Upper lobe of left lung (tissue), 6 donors: ENCODE data around the gene MINDY2. TPM values are rescaled to one million over a fixed set of nuclear protein-coding genes. Genes with fewer than 3 reads are reported as not detected.
A peak's percentile ranks its signal among the peaks of the same experiment; 100 is the strongest.
"Not testable (repeated sequence)": the region's sequence is repeated elsewhere in the genome, so short reads cannot be mapped to it uniquely, and the experiment has no call there.

Experiments used
- ATAC-seq, 2 donors: fragments of 200-7000 bp; cut with Tn5 transposase; one replicate each; pipeline ENCODE4 v1.9.1; 2022; ENCODE audit warnings: mild to moderate bottlenecking in 2 of 2, moderate library complexity in 2 of 2; ENCODE audit not compliant: low FRiP score in 2 of 2
- DNase-seq, 2 donors: peaks; one replicate each; pipeline ENCODE4 v3.0.0-alpha.2; 2019 to 2020
- H3K27ac ChIP-seq, 4 donors: fragments of 200-600 bp; sonication (generic); one replicate each; pipeline ENCODE4 v1.5.1; 2016 to 2019
- H3K27me3 ChIP-seq, 4 donors: fragments of 200-600 bp; sonication (generic); one replicate each; pipeline ENCODE4 v1.5.1; 2017 to 2019
- H3K36me3 ChIP-seq, 4 donors: fragments of 200-600 bp; sonication (generic); one replicate each; pipeline ENCODE4 v1.5.1; 2016 to 2019
- H3K4me1 ChIP-seq, 4 donors: fragments of 200-600 bp; sonication (generic); one replicate each; pipeline ENCODE4 v1.5.1; 2018 to 2019
- H3K4me3 ChIP-seq, 4 donors: fragments of 200-600 bp; sonication (generic); one replicate each; pipeline ENCODE4 v1.5.1; 2017 to 2019; ENCODE audit warnings: mild to moderate bottlenecking in 2 of 4, moderate library complexity in 1 of 4
- H3K9me3 ChIP-seq, 4 donors: fragments of 200-600 bp; sonication (generic); one replicate each; pipeline ENCODE4 v1.5.1; 2018 to 2019
- EP300 ChIP-seq, 4 donors: sonication (generic); formaldehyde crosslinking; IDR thresholded peaks; one replicate each; pipeline ENCODE4 v1.5.1; 2017; ENCODE audit warnings: antibody characterized with exemption in 4 of 4, control low read depth in 2 of 4
- POLR2A ChIP-seq, 4 donors: fragments of 450-650 bp; IDR thresholded peaks; one replicate each; pipeline ENCODE4 v1.5.1; 2016 to 2017; ENCODE audit warnings: antibody characterized with exemption in 4 of 4, mild to moderate bottlenecking in 2 of 4
- POLR2AphosphoS5 ChIP-seq, 2 donors: sonication (generic); formaldehyde crosslinking; IDR thresholded peaks; one replicate each; pipeline ENCODE4 v1.5.1; 2017; ENCODE audit warnings: antibody characterized with exemption in 2 of 2
- WGBS, 2 donors: methylation state at CpG; one replicate each; pipeline ENCODE4 v1.1.5; 2017 to 2018; 5-methylcytosine and 5-hydroxymethylcytosine counted together
- total RNA-seq, 6 donors: library from RNA; depleted of rRNA in 4 of 6; stranded (reverse); fragments of >200 nt in 4 of 6; gene quantifications; one replicate each; pipeline versions ENCODE4 v1.1.0 to v1.2.1, GENCODE V29; 2016 to 2021
- TF ChIP-seq, protein P1 (sequence below), 6 experiments: fragments of 450-650 bp in 4 of 6; fragments of 200-600 bp in 2 of 6; sonication (generic) in 2 of 6; IDR thresholded peaks; one replicate each; pipeline ENCODE4 v1.5.1; 2016 to 2019; ENCODE audit warnings: antibody characterized with exemption in 6 of 6
- donor health status: DM: no; HTN: no; CAD: no; lungs with moderate emphysema.
- donor health status: DM: no; HTN: yes; CAD: no; lungs with severe emphysema.

The MINDY2 gene
- total RNA-seq, 6 donors from 2014 or later, result 20.5 to 38.5 (median 29.9) TPM

DNA sequence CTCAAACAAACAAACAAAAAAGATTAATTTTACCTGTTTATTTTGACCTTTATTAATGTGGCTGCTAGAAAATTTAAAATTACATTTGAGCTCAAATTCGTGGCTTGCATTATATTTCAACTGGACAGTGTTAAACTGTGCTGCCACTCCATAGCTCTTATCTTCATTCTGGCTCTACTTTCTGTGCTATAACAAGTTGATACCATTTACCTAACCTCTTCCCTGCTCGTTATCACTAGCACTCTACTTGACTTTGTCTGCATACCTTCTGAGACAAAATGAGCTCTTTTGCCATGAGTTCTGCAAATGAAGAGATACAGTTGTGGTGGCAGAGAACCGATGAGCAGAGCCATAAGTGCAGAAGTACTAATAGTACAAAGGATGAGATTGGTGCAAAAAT, 26.4 kb downstream of the MINDY2 start:
- peaks cover 0 to 6% (median 2%) of the 10 kb centered on the region in 4 donors for H3K4me1 ChIP-seq
- no peak overlapping the region for H3K27ac ChIP-seq
- DNase-seq (no peak), ATAC-seq (no peak)
- H3K9me3 ChIP-seq, result no peaks in the 10 kb centered on the region
- peaks cover 0 to 2% (median 0%) of the 10 kb centered on the region in 4 donors for H3K36me3 ChIP-seq
- TF ChIP-seq POLR2AphosphoS5 (IDR thresholded peaks at IDR 0.05), result no peak
- TF ChIP-seq, protein P1, sequence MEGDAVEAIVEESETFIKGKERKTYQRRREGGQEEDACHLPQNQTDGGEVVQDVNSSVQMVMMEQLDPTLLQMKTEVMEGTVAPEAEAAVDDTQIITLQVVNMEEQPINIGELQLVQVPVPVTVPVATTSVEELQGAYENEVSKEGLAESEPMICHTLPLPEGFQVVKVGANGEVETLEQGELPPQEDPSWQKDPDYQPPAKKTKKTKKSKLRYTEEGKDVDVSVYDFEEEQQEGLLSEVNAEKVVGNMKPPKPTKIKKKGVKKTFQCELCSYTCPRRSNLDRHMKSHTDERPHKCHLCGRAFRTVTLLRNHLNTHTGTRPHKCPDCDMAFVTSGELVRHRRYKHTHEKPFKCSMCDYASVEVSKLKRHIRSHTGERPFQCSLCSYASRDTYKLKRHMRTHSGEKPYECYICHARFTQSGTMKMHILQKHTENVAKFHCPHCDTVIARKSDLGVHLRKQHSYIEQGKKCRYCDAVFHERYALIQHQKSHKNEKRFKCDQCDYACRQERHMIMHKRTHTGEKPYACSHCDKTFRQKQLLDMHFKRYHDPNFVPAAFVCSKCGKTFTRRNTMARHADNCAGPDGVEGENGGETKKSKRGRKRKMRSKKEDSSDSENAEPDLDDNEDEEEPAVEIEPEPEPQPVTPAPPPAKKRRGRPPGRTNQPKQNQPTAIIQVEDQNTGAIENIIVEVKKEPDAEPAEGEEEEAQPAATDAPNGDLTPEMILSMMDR (IDR thresholded peaks at IDR 0.05), result no peak
- no peak overlapping the region for H3K4me3 ChIP-seq
- no peaks in the 10 kb centered on the region for H3K27me3 ChIP-seq
- 55 to 76% methylated on average over 3 of the region's 3 CpGs for WGBS, 2 donors

DNA sequence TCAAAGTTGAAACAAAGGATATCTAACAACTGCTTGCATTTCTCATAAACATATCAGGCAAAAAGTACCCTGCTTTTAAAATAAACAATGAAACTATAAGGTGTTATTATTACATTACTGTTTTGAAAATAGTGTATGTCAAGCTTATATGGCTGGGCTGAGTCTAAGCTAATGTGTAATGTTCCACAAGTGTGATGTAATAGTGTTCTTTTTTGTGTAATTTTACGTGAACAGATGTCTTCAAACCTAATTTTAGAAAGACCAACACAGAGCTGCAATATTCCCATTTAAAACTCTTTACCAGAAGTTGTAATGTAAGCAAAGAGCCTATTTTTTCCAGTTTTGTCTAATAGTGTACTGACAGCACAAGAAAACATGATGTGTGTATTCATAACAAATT, 34.0 kb downstream of the MINDY2 start:
- H3K9me3 ChIP-seq, result no peaks in the 10 kb centered on the region
- 59 to 60% methylated on average over 1 of the region's 1 CpG for WGBS, 2 donors
- no peak overlapping the region for H3K27ac ChIP-seq
- TF ChIP-seq EP300 (IDR thresholded peaks at IDR 0.05) (no peak), POLR2AphosphoS5 (IDR thresholded peaks at IDR 0.05) (no peak), POLR2A (IDR thresholded peaks at IDR 0.05) (no peak)
- TF ChIP-seq, protein P1 (IDR thresholded peaks at IDR 0.05), result no peak
- no peaks in the 10 kb centered on the region for H3K27me3 ChIP-seq
- H3K4me3 ChIP-seq, result no peak overlapping the region
- no peak for ATAC-seq
- H3K4me1 ChIP-seq, result no peaks in the 10 kb centered on the region
- peaks cover 0 to 13% (median 3%) of the 10 kb centered on the region in 4 donors for H3K36me3 ChIP-seq
- no peak for DNase-seq

DNA sequence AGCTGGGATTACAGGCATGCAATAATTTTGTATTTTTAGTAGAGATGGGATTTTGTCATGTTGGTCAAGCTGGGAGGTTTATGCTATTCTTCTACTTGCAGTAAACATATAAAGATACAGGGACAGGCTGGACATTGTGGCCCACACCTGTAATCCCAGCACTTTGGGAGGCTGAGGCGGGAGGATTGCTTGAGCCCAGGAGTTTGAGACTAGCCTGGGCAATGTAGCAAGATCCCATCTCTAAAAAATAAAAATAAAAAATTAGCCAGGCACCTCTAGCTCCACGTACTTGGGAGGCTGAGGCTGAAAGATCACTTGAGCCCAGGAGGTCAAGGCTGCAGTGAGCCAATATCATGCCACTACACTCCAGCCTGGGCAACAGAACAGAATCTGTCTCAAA, 52.2 kb downstream of the MINDY2 start:
- not testable (repeated sequence) for ATAC-seq, H3K4me3 ChIP-seq, H3K27me3 ChIP-seq, H3K27ac ChIP-seq, H3K9me3 ChIP-seq, DNase-seq, H3K4me1 ChIP-seq
- 93 to 98% methylated on average over 2 of the region's 2 CpGs for WGBS, 2 donors
- peaks cover 0 to 36% (median 7%) of the 10 kb centered on the region in 4 donors for H3K36me3 ChIP-seq

DNA sequence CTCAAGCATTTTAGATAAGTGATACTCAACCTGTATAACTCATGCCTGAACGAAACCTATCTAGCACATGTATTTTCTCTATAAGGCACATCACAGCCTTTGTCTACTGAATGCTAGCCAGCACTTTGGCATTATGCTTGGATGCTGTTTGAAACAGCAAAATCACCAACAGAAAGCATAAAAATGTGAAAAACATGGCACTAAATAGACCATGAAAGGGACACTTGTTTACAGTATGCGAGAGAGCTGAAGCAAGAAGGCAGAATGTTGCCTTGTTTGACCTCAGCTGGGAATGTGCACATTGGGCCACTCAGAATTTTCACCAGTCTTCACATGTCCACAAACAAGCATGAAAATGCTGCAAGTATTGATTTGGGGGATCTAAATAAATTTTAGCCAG, 59.5 kb downstream of the MINDY2 start:
- no peaks in the 10 kb centered on the region for H3K27me3 ChIP-seq
- no peak overlapping the region for H3K4me3 ChIP-seq
- DNase-seq, result no peak
- WGBS, 2 donors, result 72 to 75% methylated on average over 2 of the region's 2 CpGs
- no peaks in the 10 kb centered on the region for H3K9me3 ChIP-seq
- H3K4me1 ChIP-seq, result peaks cover 0 to 10% (median 4%) of the 10 kb centered on the region in 4 donors
- H3K27ac ChIP-seq, result no peak overlapping the region
- no peak for ATAC-seq
- peaks cover 0 to 36% (median 0%) of the 10 kb centered on the region in 4 donors for H3K36me3 ChIP-seq
- TF ChIP-seq, protein P1 (IDR thresholded peaks at IDR 0.05), result no peak
- TF ChIP-seq POLR2A (IDR thresholded peaks at IDR 0.05) (no peak), EP300 (IDR thresholded peaks at IDR 0.05) (no peak), POLR2AphosphoS5 (IDR thresholded peaks at IDR 0.05) (no peak)

DNA sequence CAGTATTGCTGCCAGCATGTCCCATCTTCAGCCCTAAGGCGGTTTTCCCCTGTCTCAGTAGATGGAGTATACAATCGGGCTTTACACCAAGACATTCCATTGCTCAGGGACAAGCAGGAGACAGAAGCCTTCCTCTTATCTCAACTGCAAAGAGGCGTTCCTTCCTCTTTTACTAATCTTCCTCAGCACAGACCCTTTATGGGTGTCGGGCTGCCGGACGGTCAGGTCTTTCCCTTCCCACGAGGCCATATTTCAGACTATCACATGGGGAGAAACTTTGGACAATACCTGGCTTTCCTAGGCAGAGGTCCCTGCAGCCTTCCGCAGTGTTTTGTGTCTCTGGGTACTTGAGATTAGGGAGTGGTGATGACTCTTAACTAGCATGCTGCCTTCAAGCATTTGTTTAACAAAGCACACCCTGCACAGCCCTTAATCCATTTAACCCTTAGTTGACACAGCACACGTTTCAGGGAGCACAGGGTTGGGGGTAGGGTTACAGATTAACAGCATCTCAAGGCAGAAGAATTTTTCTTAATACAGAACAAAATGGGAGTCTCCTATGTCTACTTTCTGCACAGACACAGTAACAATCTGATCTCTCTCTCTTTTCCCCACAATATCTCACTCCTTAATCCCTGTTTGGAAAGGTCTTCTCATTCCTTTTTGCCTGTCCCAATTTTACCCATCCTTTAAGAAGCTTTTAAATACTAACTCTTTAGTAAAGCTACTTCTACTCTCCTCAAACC, 62.8 kb downstream of the MINDY2 start:
- H3K36me3 ChIP-seq, result peaks cover 0 to 22% (median 0%) of the 10 kb centered on the region in 4 donors
- peaks cover 0 to 10% (median 4%) of the 10 kb centered on the region in 4 donors for H3K4me1 ChIP-seq
- not testable (repeated sequence) for H3K27ac ChIP-seq, H3K27me3 ChIP-seq, ATAC-seq, H3K9me3 ChIP-seq, H3K4me3 ChIP-seq, DNase-seq
- 37 to 58% methylated on average over 8 to 9 of the region's 9 CpGs for WGBS, 2 donors

DNA sequence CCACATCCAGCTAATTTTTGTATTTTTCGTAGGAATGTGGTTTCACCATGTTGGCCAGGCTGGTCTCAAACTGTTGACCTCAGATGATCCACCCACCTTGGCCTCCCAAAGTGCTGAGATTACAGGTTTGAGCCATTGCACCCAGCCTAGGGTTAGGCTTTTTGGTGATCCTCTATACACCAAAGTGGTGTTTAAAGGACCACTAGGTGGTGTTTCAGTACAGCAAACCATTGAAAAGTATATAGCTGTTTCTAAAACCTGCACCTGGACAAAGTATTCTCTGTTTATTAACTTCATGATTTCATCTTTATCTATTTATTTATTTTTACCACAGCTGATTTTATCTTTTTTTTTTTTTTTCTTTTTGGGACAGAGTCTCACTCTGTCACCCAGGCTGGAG, 68.4 kb downstream of the MINDY2 start:
- H3K4me3 ChIP-seq, result no peak overlapping the region
- no peaks in the 10 kb centered on the region for H3K4me1 ChIP-seq
- no peaks in the 10 kb centered on the region for H3K9me3 ChIP-seq
- no peaks in the 10 kb centered on the region for H3K27me3 ChIP-seq
- WGBS, 2 donors, result 92 to 100% methylated on average over 1 of the region's 1 CpG
- H3K36me3 ChIP-seq, result peaks cover 0 to 4% (median 0%) of the 10 kb centered on the region in 4 donors
- no peak for DNase-seq
- TF ChIP-seq, protein P1 (IDR thresholded peaks at IDR 0.05), result peak in 1 of 6 experiments; percentile 16
- no peak for TF ChIP-seq EP300 (IDR thresholded peaks at IDR 0.05)
- ATAC-seq, result no peak
- no peak overlapping the region for H3K27ac ChIP-seq
